Measurements from ENCODE around the gene MS4A6A.

MS4A6A gene

DNA sequence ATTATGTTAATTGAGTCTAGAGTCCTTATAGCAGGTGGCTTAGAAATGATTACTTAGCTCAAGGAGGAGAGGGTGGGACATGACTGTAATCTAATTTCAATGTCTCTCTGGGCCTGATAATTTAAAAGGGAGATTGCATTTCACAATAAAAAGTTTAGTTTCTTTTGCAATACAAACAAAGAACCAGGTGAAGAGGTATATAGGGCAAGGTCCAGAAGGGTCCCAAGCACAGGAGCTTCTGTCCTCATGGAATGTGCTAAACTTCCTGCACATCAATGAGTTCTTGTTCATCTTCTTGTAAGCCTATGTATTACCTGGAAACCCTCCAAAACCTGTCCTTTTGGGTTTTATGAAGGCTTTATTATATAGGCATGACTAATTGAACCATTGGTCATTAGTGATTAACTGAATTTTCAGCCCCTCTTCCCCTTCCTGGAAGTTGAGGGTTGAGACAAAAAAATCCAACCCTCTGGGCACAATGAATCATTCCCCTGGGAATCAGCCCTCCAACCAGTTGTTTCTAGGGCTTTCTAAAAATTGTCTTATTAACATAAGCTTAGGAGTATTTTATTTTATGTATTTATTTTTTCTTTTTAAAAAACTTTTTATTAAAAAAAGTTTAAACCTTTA is 56.8 kb downstream of the MS4A6A start:
- no peak for DNase-seq

DNA sequence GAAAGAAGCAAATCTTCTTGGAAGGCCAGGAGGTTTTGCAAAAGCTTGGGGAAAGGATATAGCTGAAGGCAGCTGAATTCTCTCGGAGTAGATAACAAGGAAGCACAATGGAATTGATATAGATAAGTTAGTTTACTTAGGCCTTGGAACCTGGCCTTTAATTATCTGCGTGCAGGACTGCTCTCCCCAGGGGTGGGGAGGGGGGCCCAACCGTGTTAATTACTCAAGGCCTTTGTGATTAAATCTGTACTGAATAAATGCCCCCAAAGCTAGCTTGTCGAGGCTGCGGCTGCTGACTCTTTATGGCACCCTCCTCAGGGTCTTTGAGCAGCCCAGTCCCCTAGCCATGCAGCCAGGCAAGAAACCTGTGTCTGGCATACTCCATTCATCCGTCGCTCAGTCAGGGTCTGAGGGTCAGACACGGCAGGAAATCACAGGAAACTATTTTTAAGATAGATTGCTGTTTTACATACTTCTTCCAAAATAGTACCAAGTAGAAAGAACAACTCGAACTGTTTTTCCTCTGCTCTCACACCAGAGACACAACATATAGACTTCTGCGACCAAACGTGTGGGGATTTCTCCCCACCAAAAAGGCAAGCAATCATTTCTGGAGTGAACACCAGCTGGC is 58.0 kb downstream of the MS4A6A start:
- DNase-seq = no peak
